GM19239 (cell line): ENCODE results near the gene LCLAT1.

ENCODE experiments used
- DNase-seq: peaks from one replicate; pipeline ENCODE4 v3.0.0; 2011; ENCODE audit warnings: low spot score; ENCODE audit not compliant: insufficient read length
- FAIRE-seq: peaks from 2 replicates; lab custom pipeline; 2011; peaks lifted over from hg19 to GRCh38; lab: Jason Lieb, UNC

LCLAT1 gene

GRCh38 chr2:30656079-30656478 is 209.0 kb downstream of the LCLAT1 start:
- no peak for DNase-seq
- no peak for FAIRE-seq

- DNase-seq (no peak), FAIRE-seq (no peak)
Measured at GRCh38 chr2:30661173-30662107, 214.4 kb downstream of the LCLAT1 start.

- no peak for FAIRE-seq
- no peak for DNase-seq
Measured at GRCh38 chr2:30662268-30663131, 215.5 kb downstream of the LCLAT1 start.

GRCh38 chr2:30663321-30663720 is 216.3 kb downstream of the LCLAT1 start:
- DNase-seq (no peak), FAIRE-seq (no peak)

GRCh38 chr2:30663806-30664205 is 216.8 kb downstream of the LCLAT1 start:
- DNase-seq (no peak), FAIRE-seq (no peak)

DNA sequence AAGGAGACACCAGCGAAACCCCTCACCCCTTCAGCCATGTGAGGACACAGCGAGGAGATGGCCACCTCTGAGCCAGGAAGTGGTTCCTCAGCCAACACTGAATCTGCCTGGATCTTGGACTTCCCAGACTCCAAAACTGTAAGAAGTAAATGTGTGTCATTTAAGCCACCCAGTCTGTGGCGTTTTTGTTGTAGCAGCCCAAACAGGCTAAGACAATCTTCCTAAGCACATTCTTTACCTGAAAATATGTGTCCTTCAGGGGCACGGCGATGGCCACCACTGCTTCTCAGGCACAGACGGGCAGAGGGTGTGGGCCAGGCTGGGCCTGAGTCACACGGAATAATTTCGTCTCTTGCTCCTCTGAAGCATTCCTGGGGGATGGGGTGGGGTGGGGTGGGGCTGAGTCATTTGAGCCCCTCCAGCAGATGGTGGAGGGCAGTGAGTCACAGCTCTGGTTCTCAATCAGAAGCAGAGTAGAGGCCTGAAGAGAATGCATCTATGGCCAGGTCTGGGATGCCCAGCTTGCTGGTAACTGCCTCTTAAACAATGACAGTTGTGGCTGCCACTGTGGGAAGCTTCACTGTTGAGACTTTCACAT is 217.8 kb downstream of the LCLAT1 start:
- no peak for DNase-seq
- FAIRE-seq, result no peak

GRCh38 chr2:30665761-30666265 is 218.8 kb downstream of the LCLAT1 start:
- DNase-seq (no peak), FAIRE-seq (no peak)

- DNase-seq (no peak), FAIRE-seq (peak; percentile 33)
Measured at GRCh38 chr2:30666266-30666874, 219.3 kb downstream of the LCLAT1 start.

- DNase-seq (no peak), FAIRE-seq (no peak)
Measured at GRCh38 chr2:30670453-30670852, 223.4 kb downstream of the LCLAT1 start.

- DNase-seq (no peak), FAIRE-seq (no peak)
Measured at GRCh38 chr2:30673127-30673526, 226.1 kb downstream of the LCLAT1 start.

- FAIRE-seq, result no peak
- no peak for DNase-seq
Measured at GRCh38 chr2:30675758-30676157, 228.7 kb downstream of the LCLAT1 start.

GRCh38 chr2:30677231-30677630 is 230.2 kb downstream of the LCLAT1 start:
- DNase-seq, result no peak
- no peak for FAIRE-seq

DNA sequence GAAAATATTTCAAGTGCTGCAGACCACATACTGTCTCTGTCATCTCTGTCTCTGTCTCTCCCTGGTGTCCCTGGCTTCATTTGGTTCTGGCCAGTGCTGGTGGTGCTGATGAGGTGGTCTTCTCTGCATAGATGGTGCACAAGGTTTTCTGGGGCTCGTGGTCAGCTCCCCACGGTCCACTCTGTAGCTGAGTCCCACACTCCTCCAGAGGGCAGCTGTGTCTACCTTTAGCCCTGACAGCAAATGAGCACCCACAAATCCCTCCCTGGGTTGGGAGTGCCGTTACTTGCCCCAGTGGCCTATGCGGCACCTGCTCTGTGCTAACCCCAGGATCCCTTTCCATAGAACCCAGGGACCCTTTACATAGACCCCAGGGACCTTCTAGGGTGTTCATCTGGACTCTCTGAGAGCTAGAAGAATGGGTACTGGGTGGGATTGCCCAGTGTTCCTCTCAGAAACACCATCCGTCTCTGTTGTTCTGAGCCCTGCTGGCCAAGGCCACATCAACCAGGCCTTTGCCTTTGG is 230.9 kb downstream of the LCLAT1 start:
- no peak for FAIRE-seq

GRCh38 chr2:30678410-30679137 is 231.5 kb downstream of the LCLAT1 start:
- DNase-seq (no peak), FAIRE-seq (no peak)

More for the DNA sequence above, 230.9 kb downstream of the LCLAT1 start:
- no peak for DNase-seq

DNA sequence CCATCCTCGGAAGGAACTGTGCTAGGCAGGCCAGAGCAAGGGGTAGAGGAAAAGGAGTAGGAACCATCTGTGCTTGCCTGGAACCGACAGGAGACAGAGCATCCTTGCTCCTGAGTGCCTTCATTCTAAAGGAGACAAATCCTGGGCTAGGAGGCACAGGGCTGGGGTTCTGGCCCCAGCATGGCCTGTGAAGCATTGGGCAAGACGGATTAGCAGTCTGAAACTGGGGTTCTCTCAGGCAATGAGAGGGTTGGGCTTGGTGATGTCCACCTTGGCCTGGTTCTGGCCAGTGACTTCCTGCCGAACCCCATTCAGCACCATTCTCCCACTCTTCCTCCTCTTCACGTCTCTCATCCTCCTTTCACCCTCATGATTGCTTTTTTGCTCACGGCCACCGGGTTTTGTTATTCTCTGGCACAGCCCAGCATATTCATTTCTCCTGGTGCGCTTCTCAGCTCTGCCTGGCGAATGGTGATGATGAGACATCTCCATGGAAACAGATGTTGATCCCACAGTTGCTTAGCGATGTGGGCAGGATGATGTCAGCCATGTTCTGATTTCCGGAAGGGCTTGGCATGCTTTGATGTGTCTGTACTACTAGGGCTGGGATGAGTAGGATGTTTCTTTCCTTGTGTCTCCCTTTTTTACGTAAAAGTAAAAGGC is 232.5 kb downstream of the LCLAT1 start:
- FAIRE-seq, result no peak

DNA sequence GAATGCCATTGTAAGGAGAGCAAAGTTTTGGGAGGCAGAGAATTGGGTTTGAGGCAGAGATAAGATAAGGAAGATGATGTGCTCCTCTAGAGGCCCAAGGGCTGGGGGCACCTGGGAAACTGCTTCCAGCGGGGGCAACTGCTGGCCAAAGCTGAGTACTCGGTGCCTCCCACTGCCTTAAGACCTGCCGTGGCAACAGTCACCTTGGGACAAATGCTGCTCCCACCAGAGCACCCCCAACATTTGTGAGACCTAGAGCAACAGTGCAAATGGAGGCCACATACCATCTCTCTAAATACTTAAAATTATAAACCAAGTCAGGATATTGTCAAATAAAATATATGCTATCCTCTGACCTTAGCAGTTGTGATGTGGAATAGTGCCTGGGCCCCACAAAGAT is 233.1 kb downstream of the LCLAT1 start:
- DNase-seq (no peak), FAIRE-seq (no peak)

More for the DNA sequence above, 232.5 kb downstream of the LCLAT1 start:
- DNase-seq, result no peak

GRCh38 chr2:30681022-30681421 is 234.0 kb downstream of the LCLAT1 start:
- FAIRE-seq, result no peak
- DNase-seq, result no peak

- FAIRE-seq, result no peak
- no peak for DNase-seq
Measured at GRCh38 chr2:30683236-30683956, 236.3 kb downstream of the LCLAT1 start.
